GM12874 (cell line): ENCODE measurements around the gene FUT7.

ENCODE experiments used
- CTCF ChIP-seq: IDR thresholded peaks from 2 replicates; pipeline ENCODE4 v1.5.1; 2011; ENCODE audit warnings: low read depth, mild to moderate bottlenecking, control low read depth, low read length, moderate library complexity; ENCODE audit not compliant: insufficient read depth

The FUT7 gene

DNA sequence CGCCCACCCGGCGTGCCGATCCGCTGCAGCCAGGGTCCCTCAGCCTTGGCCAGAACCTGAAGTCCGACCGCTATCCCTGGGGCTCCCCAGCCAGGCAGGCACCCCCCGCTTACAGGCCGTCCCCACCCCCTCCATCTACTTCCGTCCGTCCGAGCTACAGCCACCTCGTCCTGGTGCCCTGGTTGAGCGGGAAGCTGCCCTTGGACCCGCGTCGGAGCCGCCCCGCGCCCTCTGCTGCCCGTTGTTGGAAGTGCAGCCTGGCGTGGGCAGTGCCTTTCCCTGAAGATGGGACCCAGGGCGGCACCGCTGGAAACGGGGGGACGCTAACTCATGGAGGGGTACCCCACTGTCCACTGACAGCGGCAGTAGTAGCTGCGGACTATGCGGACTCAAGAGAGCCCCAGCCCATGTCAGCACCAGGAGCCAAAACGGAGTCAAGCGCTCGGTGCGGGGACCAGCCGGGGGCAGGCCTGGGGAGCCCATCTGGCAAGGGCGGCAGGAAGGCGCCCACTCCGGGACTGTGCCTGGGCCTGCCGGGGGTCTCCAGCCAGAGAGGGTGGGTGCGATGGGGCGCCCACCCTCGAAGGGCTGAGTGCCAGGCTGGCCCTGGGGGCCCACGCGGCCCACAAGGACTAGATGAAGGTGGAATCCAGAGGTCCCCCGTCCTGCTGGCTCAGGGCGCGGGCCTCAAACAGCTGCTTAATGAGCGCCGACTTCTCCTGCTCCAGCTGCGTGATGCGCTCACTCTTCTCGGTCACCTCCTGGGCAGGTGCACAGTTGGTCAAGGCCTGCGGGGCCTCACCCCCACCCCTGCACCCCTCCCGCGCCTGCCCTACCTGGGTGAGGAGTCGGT is 32.4 kb upstream of the FUT7 start:
- TF ChIP-seq CTCF, result peak; percentile 98

- TF ChIP-seq CTCF, result no peak
Observed at GRCh38 chr9:137063311-137064026, 31.6 kb upstream of the FUT7 start.

DNA sequence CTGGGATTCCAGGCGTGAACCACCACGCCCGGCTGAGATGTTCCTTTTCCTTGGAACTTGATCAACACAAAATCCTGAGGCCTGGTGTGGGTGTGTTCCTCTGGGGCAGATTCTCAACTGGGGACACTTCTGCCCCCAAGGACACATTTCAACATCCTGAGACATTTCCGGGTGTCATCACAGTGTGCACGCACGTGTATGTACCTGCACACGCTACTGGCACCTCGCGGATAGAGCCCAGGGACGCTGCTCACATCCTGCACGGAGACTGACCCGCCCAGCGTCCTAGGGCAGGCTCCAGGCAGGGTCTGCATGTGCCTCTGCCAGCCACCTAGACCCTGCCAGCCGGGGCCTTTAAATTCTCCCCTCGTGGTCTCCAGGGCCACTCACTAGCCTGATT is 30.5 kb upstream of the FUT7 start:
- TF ChIP-seq CTCF, result no peak

DNA sequence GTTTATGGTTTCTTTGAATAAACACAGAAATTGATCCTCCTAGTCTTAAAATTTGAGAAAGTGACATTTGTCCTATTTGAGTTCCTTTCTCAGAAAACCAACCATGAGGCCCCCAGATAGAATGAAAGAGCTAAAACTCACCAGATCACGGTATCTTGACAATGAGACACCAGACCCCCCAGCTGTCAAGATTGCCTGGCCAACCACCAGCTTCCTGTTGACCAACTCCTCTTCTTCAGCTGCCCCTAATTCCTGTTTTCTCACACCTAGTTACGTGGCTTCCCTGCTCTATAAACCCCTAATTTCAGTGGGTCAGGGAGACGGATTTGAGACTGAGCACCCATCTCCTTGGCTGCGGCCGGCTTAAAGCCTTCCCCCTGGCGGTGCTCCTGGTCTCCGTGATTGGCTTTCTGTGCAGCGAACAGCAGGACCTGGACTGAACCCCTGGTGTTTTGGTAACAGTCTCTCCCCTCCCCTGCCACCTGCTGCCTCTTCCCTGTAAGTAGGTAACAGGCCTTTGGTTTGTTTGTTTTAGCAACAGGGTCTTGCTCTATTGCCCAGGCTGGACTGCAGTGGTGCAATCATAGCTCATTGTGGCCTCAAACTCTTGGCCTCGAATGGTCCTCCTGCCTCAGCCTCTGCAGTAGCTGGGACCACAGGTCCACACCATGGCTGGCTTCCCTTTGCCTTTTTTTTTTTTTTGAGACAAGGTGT is 26.8 kb upstream of the FUT7 start:
- no peak for TF ChIP-seq CTCF

DNA sequence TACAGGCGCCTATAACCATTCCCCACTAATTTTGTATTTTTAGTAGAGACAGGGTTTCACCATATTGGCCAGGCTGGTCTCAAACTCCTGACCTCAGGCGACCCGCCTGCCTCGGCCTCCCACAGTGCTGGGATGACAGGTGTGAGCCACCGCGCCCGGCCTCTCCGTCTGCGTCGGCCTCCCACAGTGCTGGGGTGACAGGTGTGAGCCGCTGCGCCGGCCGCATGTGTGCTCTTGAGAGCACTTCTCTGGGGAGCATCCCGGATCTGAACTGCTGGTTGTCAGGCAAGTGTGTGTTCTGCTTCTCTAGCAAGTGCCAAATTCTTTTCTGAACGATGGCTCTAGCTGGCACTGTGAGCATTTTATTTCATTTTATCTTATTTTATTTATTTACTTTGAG is 25.7 kb upstream of the FUT7 start:
- no peak for TF ChIP-seq CTCF

DNA sequence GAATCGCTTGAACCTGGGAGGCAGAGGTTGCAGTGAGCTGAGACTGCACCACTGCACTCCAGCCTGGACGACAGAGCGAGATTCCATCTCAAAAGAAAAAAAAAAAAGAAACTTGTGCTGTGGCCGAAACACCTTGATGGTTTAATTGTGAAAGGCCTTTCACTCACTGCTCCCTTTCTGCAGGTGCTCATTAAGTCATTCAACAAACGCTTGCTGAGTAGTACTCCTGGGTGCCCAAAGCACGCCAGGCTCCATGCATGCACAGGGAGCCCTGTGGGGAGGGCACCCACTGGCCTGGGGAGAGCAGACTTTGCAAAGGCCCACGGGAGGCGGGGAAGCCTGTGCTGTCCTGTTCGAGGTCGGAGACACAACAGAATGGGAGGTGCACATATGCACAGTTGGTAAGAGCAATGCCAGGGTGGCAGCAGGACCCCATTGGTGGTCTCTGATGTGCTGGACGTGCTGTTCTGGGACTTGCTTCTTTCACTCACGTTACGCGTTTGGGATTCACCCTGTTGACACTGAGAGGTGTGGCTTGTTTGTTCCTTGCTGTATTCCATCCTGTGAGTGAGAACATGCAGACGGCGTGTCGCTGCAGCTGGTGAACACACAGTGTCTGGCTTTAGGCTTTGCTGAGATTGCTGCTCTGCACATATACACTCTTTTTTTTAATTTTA is 25.0 kb upstream of the FUT7 start:
- TF ChIP-seq CTCF, result no peak
